Endothelial cell of umbilical vein (primary cell): ENCODE data around the gene CDKN1A. TPM values are rescaled to one million over a fixed set of nuclear protein-coding genes. Genes with fewer than 3 reads are reported as not detected.

ENCODE experiments used
- BruUV-seq: library from RNA; stranded (reverse); fragments of 400-500 nt; replicated peaks from 2 replicates; lab custom pipeline; 2021; lab: Mats Ljungman, UMichigan
- CTCF ChIA-PET: fragments of 300-600, 350-600 bp; sonication (Branson Sonifier 250); formaldehyde crosslinking; loops from one replicate; lab custom pipeline; 2021; ENCODE audit warnings: antibody characterized with exemption, inconsistent platforms; lab: Charles Lee
- POLR2A ChIA-PET: fragments of 300-600, 350-600 bp; sonication (Branson Sonifier 250); formaldehyde crosslinking; loops from one replicate; lab custom pipeline; 2021; ENCODE audit warnings: antibody characterized with exemption, inconsistent platforms; lab: Charles Lee
- DNase-seq: peaks from one replicate; pipeline ENCODE4 v3.0.0-alpha.2; 2011; ENCODE audit warnings: low read depth, low spot score
- FAIRE-seq: peaks from 2 replicates; lab custom pipeline; 2011; peaks lifted over from hg19 to GRCh38; lab: Jason Lieb, UNC
- H2AFZ ChIP-seq: 2 replicates; pipeline ENCODE4 v1.6.0; 2012; ENCODE audit warnings: low read depth, low read length, control low read depth, inconsistent platforms
- H3K27ac ChIP-seq: 2 replicates; pipeline ENCODE4 v1.5.1; 2011; ENCODE audit warnings: low read depth, mild to moderate bottlenecking, control low read depth, low read length, moderate library complexity; ENCODE audit not compliant: insufficient read depth
- H3K27me3 ChIP-seq, 2 experiments: 2 replicates each; pipeline versions ENCODE4 v1.6.0 to v1.6.1; 2011; ENCODE audit warnings: low read length in 2 of 2, mixed read lengths in 1 of 2; ENCODE audit not compliant: control insufficient read depth in 2 of 2, insufficient read depth in 2 of 2
- H3K36me3 ChIP-seq, 2 experiments: 2 replicates in 1 of 2; 3 replicates in 1 of 2; pipeline ENCODE4 v1.5.1; 2011; ENCODE audit warnings: low read length in 2 of 2, mild to moderate bottlenecking in 1 of 2, moderate library complexity in 1 of 2; ENCODE audit not compliant: control insufficient read depth in 2 of 2, insufficient read depth in 2 of 2; ENCODE audit errors: extremely low read depth in 1 of 2
- H3K4me1 ChIP-seq: 3 replicates; pipeline ENCODE4 v1.5.1; 2011; ENCODE audit warnings: mild to moderate bottlenecking, low read length; ENCODE audit not compliant: control insufficient read depth, insufficient read depth; ENCODE audit errors: extremely low read depth
- H3K4me2 ChIP-seq: 2 replicates; pipeline ENCODE4 v1.6.1; 2011; ENCODE audit warnings: low read length, control low read depth, mixed read lengths; ENCODE audit not compliant: insufficient read depth
- H3K4me3 ChIP-seq, 3 experiments: fragments of 200-600 bp in 1 of 3; sonication (generic), shearing (Covaris generic) in 1 of 3; replicated peaks in 1 of 3; 2 replicates each; pipeline ENCODE4 v1.5.1; 2011 to 2016; ENCODE audit warnings: control low read depth in 3 of 3, low read length in 3 of 3, mild to moderate bottlenecking in 2 of 3, inconsistent platforms in 1 of 3, low read depth in 1 of 3, moderate library complexity in 1 of 3; ENCODE audit not compliant: insufficient read depth in 1 of 3
- H3K79me2 ChIP-seq: 2 replicates; pipeline ENCODE4 v1.6.0; 2012; ENCODE audit warnings: low read length, inconsistent platforms; ENCODE audit not compliant: control insufficient read depth, insufficient read depth
- H3K9ac ChIP-seq: replicated peaks from 2 replicates; pipeline ENCODE3; 2011; ENCODE audit warnings: low read length, control low read depth; ENCODE audit not compliant: insufficient read depth; ENCODE audit errors: extremely low read depth
- H3K9me1 ChIP-seq: replicated peaks from 3 replicates; pipeline ENCODE4 v1.6.0; 2011; ENCODE audit warnings: mild to moderate bottlenecking, low read length; ENCODE audit not compliant: control insufficient read depth, insufficient read depth; ENCODE audit errors: extremely low read depth
- H3K9me3 ChIP-seq: replicated peaks from 2 replicates; pipeline ENCODE4 v1.5.1; 2012; ENCODE audit warnings: low read length, inconsistent platforms; ENCODE audit not compliant: control insufficient read depth, insufficient read depth
- H4K20me1 ChIP-seq: replicated peaks from 2 replicates; pipeline ENCODE3; 2011; ENCODE audit warnings: mild to moderate bottlenecking, low read length; ENCODE audit not compliant: control insufficient read depth, insufficient read depth; ENCODE audit errors: extremely low read depth
- EZH2 ChIP-seq: IDR thresholded peaks from 2 replicates; pipeline ENCODE4 v1.6.1; 2012; ENCODE audit warnings: borderline replicate concordance, low read depth, mild to moderate bottlenecking, moderate library complexity, low read length, inconsistent platforms; ENCODE audit not compliant: severe bottlenecking
- FOS ChIP-seq: IDR thresholded peaks from 2 replicates; pipeline ENCODE4 v1.6.1; 2011; ENCODE audit warnings: mild to moderate bottlenecking, low read length, moderate library complexity, borderline replicate concordance; ENCODE audit not compliant: insufficient read depth
- GATA2 ChIP-seq: IDR thresholded peaks from 2 replicates; pipeline ENCODE4 v1.7.0; 2011; ENCODE audit warnings: low read depth, mild to moderate bottlenecking, moderate library complexity, mixed read lengths, low read length; ENCODE audit not compliant: insufficient read length, insufficient read depth
- JUN ChIP-seq: IDR thresholded peaks from 2 replicates; pipeline ENCODE4 v1.6.1; 2011; ENCODE audit warnings: borderline replicate concordance, low read depth; ENCODE audit not compliant: insufficient read length, insufficient read depth
- MYC ChIP-seq: IDR thresholded peaks from one replicate; pipeline ENCODE4 v1.6.1; 2011; ENCODE audit warnings: mild to moderate bottlenecking, low read depth, low read length
- POLR2A ChIP-seq: IDR thresholded peaks from 2 replicates; pipeline ENCODE4 v1.6.1; 2012; ENCODE audit warnings: low read depth, mild to moderate bottlenecking, control low read depth, low read length
- POLR2AphosphoS5 ChIP-seq: IDR thresholded peaks from 2 replicates; pipeline ENCODE4 v1.6.1; 2012; ENCODE audit warnings: low read depth, mild to moderate bottlenecking, control low read depth, low read length, moderate library complexity; ENCODE audit not compliant: insufficient read depth
- dilution Hi-C: fragments of 300-500 bp; cut with MboI; formaldehyde crosslinking; loops from one replicate; pipeline ENCODE4 v1.15.0; 2019; ENCODE audit warnings: low sequenced_read_pairs; ENCODE audit not compliant: extremely low pct_ligation_motif_present
- intact Hi-C: fragments of 100-400 bp; cut with micrococcal nuclease; formaldehyde crosslinking; loops from one replicate; pipeline ENCODE4 v1.10.0; 2022
- polyA plus RNA-seq, 4 experiments: library from polyadenylated mRNA; depleted of rRNA in 3 of 4; stranded (reverse) in 3 of 4; unstranded in 1 of 4; fragments of >200 nt; gene quantifications; 2 replicates each; pipeline versions ENCODE4 v1.2.1 to v1.2.3, GENCODE V29; 2011 to 2012; ENCODE audit warnings: missing spikeins in 1 of 4
- total RNA-seq: library from RNA; stranded (reverse); gene quantifications from 2 replicates; pipeline ENCODE4 v1.2.3, GENCODE V29; 2021

The CDKN1A gene
- total and polyA plus RNA-seq, 2 donors (not counting 3 experiments of a cell fraction or from before 2014, with no cell fraction given) = 170 to 238 TPM

- no TSS peak for BruUV-seq
- DNase-seq (no peak), FAIRE-seq (peak; percentile 66)
- no peak overlapping the region for H3K27ac ChIP-seq
- no peaks in the 10 kb centered on the region for H3K9me3 ChIP-seq
- TF ChIP-seq GATA2 (peak; percentile 77), POLR2AphosphoS5 (peak; percentile 25), EZH2 (no peak), POLR2A (no peak), FOS (no peak), MYC (no peak), JUN (no peak)
- peaks cover 28 to 29% of the 10 kb centered on the region in 2 experiments for H3K36me3 ChIP-seq
- no peaks in the 10 kb centered on the region for H4K20me1 ChIP-seq
- H2AFZ ChIP-seq = no peak overlapping the region
- ChIA-PET CTCF (interaction anchor here (0.8 to 3.5 kb wide), 8 partner anchors 42 to 77 kb away, joined by 3 to 26 read pairs (median 4); no protein-coding TSS in a partner anchor), POLR2A (interaction anchor here (0.7 to 1.3 kb wide), 2 partner anchors 8 to 68 kb away, joined by 3 read pairs; no protein-coding TSS in a partner anchor)
- dilution Hi-C loops (loop anchor here (10.0 kb wide), 1 partner anchor 68 kb away; no protein-coding TSS in a partner anchor), intact Hi-C loops (loop anchor here (5.0 kb wide), 1 partner anchor 260 kb away; no protein-coding TSS in a partner anchor)
- H3K9me1 ChIP-seq = no peaks in the 10 kb centered on the region
- peaks cover 25% of the 10 kb centered on the region for H3K4me1 ChIP-seq
- peak overlapping the region in 1 of 3 experiments; percentile 8 for H3K4me3 ChIP-seq
- peak overlapping the region; percentile 37 for H3K4me2 ChIP-seq
- peak overlapping the region; percentile 13 for H3K9ac ChIP-seq
- no peaks in the 10 kb centered on the region for H3K27me3 ChIP-seq
- H3K79me2 ChIP-seq = peaks cover 47% of the 10 kb centered on the region
Measured at GRCh38 chr6:36682328-36683144, 4.0 kb downstream of the CDKN1A start.
